GM12873 (cell line): ENCODE data around the gene CYP4F3.

Experiments used
- TF ChIP-seq, protein P1 (sequence below): IDR thresholded peaks from 2 replicates; pipeline ENCODE4 v1.5.1; 2012; ENCODE audit warnings: low read depth, mild to moderate bottlenecking, moderate library complexity, low read length, control low read depth; ENCODE audit not compliant: insufficient read depth; ENCODE audit errors: missing control alignments

CYP4F3 gene

DNA sequence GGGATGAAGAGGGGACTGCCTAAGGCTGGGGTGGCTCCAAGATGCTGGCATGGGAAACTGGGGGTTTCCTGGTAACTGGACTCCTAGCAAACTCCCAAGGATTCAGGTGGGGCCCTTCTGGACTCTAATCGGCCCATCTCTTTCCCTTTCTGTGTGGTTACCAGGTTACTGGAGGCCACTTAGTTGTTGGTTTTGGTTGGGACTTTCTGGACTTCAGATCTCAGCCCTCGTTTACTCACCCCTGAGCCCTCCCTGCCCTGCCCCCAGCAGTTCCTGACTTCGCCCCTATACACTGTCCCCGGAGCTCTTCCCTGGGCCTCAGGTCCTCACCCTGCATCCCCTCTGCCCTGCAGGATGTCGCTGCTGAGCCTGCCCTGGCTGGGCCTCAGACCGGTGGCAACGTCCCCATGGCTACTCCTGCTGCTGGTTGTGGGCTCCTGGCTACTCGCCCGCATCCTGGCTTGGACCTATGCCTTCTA lies 32.5 kb downstream of the CYP4F3 start:
- TF ChIP-seq, protein P1, sequence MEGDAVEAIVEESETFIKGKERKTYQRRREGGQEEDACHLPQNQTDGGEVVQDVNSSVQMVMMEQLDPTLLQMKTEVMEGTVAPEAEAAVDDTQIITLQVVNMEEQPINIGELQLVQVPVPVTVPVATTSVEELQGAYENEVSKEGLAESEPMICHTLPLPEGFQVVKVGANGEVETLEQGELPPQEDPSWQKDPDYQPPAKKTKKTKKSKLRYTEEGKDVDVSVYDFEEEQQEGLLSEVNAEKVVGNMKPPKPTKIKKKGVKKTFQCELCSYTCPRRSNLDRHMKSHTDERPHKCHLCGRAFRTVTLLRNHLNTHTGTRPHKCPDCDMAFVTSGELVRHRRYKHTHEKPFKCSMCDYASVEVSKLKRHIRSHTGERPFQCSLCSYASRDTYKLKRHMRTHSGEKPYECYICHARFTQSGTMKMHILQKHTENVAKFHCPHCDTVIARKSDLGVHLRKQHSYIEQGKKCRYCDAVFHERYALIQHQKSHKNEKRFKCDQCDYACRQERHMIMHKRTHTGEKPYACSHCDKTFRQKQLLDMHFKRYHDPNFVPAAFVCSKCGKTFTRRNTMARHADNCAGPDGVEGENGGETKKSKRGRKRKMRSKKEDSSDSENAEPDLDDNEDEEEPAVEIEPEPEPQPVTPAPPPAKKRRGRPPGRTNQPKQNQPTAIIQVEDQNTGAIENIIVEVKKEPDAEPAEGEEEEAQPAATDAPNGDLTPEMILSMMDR: no peak

DNA sequence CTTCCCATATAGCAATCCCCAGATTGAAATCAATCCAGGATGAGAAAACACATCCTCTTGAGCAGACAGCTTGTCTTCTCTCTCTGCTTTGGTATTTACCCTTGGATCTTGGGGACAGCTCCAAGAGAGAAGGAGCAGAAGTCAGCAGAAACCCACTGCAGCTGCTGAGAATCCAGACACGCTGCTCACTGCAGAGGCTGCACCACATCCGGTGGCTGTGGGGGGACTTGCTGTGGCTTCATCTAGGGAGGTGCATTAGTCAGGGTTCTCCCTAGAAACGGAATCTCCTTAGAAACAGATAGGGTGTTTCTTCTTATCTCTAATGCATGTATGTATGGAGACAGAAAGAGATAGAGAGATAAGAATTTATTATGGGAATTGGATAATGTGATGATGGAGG lies 34.9 kb downstream of the CYP4F3 start:
- TF ChIP-seq, protein P1: no peak

DNA sequence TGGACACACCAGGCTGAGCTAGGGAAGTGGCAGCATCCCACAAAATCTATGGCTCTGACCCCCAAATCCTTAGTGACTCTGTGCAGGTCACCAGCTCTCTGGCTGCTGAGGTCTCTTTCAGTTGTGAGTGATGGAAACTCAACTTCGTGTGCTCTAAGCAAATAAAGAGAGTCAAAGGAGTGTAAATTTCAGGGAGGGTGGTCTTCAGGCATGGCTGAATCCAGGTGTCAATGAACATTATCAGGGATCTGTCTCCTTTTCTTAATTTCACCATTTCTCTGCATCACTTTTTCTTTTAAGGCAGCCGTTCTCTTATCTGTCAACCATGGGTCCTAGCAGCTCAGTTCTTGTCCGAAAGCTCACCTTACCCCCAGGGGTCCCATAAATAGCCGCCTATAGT lies 38.4 kb downstream of the CYP4F3 start:
- TF ChIP-seq, protein P1: no peak

DNA sequence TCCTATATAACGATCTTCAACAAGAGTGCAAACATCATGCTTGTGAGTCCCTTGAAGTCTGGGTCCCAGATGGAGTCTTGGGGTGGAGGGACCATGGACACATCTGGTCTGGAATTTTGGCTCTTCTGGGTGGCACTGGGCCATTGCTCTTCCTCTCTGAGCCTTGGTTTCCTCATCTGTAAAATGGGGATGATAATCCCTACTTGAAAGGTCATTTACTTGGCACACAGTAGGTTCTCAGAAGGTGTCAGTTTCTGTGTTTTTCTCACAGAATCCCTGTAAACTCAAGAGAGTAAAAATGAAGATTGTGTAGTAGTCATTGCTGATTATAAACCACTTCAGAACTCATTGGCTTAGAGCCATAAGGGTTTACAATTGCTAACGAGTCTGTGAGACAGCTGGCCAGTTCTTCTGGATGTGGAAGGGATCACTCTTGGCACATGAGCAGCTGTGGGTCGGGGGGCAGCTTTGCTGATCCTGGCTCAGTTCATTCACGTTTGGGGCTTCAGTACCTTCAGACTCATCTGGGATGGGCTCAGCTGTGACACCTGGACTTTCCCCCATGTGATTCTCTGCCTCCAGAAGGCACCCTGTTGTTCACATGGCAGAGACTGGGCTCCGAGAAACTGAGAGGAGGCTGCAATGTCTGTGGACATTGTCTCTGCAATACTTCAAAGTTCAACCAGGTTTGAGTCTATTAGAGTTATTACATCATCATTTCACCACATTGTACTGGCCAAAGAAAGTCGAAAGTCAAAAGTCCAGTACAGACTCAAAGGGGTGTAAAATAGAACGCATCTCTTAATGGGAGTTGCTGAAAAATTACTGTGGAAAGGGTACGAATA lies 40.0 kb downstream of the CYP4F3 start:
- TF ChIP-seq, protein P1: no peak

DNA sequence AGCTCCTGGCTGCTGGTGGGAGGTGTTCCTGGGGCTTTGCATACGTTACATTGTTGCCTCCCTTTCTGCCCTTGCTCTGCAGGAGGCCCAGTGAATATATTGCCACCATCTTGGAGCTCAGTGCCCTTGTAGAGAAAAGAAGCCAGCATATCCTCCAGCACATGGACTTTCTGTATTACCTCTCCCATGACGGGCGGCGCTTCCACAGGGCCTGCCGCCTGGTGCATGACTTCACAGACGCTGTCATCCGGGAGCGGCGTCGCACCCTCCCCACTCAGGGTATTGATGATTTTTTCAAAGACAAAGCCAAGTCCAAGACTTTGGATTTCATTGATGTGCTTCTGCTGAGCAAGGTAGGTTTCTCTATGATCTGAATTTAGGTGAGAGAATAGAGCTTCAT lies 42.7 kb downstream of the CYP4F3 start:
- TF ChIP-seq, protein P1: no peak

DNA sequence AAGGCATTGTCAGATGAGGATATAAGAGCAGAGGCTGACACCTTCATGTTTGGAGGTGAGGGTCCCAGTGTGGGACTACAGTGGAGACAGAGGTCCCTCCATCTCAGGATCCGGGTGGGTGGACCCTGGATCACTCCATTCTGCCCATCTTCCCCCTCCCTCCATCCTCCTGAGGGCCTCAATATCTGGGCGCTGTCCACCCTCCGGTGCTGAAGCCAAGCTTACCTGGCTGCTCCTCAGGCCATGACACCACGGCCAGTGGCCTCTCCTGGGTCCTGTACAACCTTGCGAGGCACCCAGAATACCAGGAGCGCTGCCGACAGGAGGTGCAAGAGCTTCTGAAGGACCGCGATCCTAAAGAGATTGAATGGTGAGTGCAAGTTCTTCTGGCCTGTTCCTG lies 44.1 kb downstream of the CYP4F3 start:
- TF ChIP-seq, protein P1: no peak

DNA sequence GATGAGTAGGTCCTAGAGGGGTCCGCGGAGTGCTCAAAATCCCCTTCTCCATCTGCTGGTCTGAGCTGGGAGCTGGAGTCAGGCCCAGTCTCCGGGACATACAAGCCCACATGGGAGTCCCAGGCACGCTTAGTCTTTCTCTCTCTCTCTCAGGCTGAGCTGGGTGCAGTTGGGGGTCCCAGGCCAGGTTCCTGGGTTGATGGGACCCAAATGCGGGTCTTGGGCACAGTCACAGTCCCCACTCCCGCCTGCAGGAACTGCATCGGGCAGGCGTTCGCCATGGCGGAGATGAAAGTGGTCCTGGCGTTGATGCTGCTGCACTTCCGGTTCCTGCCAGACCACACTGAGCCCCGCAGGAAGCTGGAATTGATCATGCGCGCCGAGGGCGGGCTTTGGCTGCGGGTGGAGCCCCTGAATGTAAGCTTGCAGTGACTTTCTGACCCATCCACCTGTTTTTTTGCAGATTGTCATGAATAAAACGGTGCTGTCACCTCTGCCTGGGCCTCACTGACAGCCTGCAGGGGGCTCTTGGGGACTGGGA lies 56.0 kb downstream of the CYP4F3 start:
- TF ChIP-seq, protein P1: no peak
